Keratinocyte (primary cell): ENCODE results near the gene TMEM132A. TPM values are rescaled to one million over a fixed set of nuclear protein-coding genes. Genes with fewer than 3 reads are reported as not detected.

Experiments used
- DNase-seq: peaks from one replicate; pipeline ENCODE4 v3.0.0-alpha.2; 2011; ENCODE audit warnings: low read depth, missing footprints, low spot score
- FAIRE-seq: peaks from 2 replicates; lab custom pipeline; 2011; peaks lifted over from hg19 to GRCh38; lab: Jason Lieb, UNC
- H2AFZ ChIP-seq: 2 replicates; pipeline ENCODE4 v1.6.0; 2012; ENCODE audit warnings: low read length, control low read depth, inconsistent platforms; ENCODE audit not compliant: control insufficient read depth
- H3K27ac ChIP-seq: 2 replicates; pipeline ENCODE4 v1.5.1; 2011; ENCODE audit warnings: low read length; ENCODE audit not compliant: control insufficient read depth, insufficient read depth
- H3K27me3 ChIP-seq: 3 replicates; pipeline ENCODE4 v1.6.0; 2011; ENCODE audit warnings: low read length; ENCODE audit not compliant: control insufficient read depth, insufficient read depth; ENCODE audit errors: extremely low read depth
- H3K36me3 ChIP-seq, 2 experiments: 2 replicates in 1 of 2; 3 replicates in 1 of 2; pipeline ENCODE4 v1.5.1; 2011; ENCODE audit warnings: low read length in 2 of 2, mild to moderate bottlenecking in 1 of 2; ENCODE audit not compliant: control insufficient read depth in 2 of 2, insufficient read depth in 2 of 2; ENCODE audit errors: extremely low read depth in 1 of 2
- H3K4me1 ChIP-seq: 3 replicates; pipeline ENCODE4 v1.5.1; 2011; ENCODE audit warnings: low read length; ENCODE audit not compliant: control insufficient read depth, insufficient read depth; ENCODE audit errors: extremely low read depth
- H3K4me2 ChIP-seq: 3 replicates; pipeline ENCODE4 v1.6.0; 2011; ENCODE audit warnings: low read depth, low read length; ENCODE audit not compliant: control insufficient read depth, insufficient read depth; ENCODE audit errors: extremely low read depth
- H3K4me3 ChIP-seq, 3 experiments: fragments of 200-600 bp in 1 of 3; sonication (generic) in 1 of 3; 2 replicates in 2 of 3; 3 replicates in 1 of 3; pipeline ENCODE4 v1.5.1; 2011 to 2016; ENCODE audit warnings: low read length in 3 of 3, mild to moderate bottlenecking in 3 of 3, control low read depth in 2 of 3, inconsistent platforms in 1 of 3, low read depth in 1 of 3, mixed read lengths in 1 of 3, mixed run types in 1 of 3, moderate library complexity in 1 of 3; ENCODE audit not compliant: control insufficient read depth in 2 of 3, insufficient read depth in 2 of 3; ENCODE audit errors: extremely low read depth in 1 of 3
- H3K79me2 ChIP-seq: 2 replicates; pipeline ENCODE4 v1.6.0; 2012; ENCODE audit warnings: low read length; ENCODE audit not compliant: control insufficient read depth, insufficient read depth
- H3K9ac ChIP-seq: 3 replicates; pipeline ENCODE4 v1.6.0; 2011; ENCODE audit warnings: low read length; ENCODE audit not compliant: control insufficient read depth, insufficient read depth; ENCODE audit errors: extremely low read depth
- H3K9me1 ChIP-seq: 3 replicates; pipeline ENCODE4 v1.6.0; 2011; ENCODE audit warnings: low read length; ENCODE audit not compliant: control insufficient read depth, insufficient read depth; ENCODE audit errors: extremely low read depth
- H3K9me3 ChIP-seq: 2 replicates; pipeline ENCODE4 v1.5.1; 2012; ENCODE audit warnings: low read depth, low read length; ENCODE audit not compliant: control insufficient read depth
- H4K20me1 ChIP-seq: 3 replicates; pipeline ENCODE4 v1.6.0; 2011; ENCODE audit warnings: low read length; ENCODE audit not compliant: control insufficient read depth, insufficient read depth; ENCODE audit errors: extremely low read depth
- CTCF ChIP-seq, 3 experiments: IDR thresholded peaks in 1 of 3; conservative IDR thresholded peaks in 1 of 3; optimal IDR thresholded peaks in 1 of 3; 2 replicates in 2 of 3; 3 replicates in 1 of 3; pipeline versions ENCODE3 to v1.5.1; 2011; ENCODE audit warnings: low read length in 3 of 3, mild to moderate bottlenecking in 3 of 3, moderate library complexity in 2 of 3, control low read depth in 1 of 3, inconsistent platforms in 1 of 3; ENCODE audit not compliant: insufficient read depth in 2 of 3; ENCODE audit errors: extremely low read depth in 1 of 3
- EZH2 ChIP-seq: IDR thresholded peaks from one replicate; pipeline ENCODE4 v1.6.1; 2012; ENCODE audit warnings: inconsistent platforms, mild to moderate bottlenecking, low read length, moderate library complexity
- dilution Hi-C: fragments of 300-500 bp; cut with MboI; formaldehyde crosslinking; loops from one replicate; pipeline ENCODE4 v1.7.0; 2020; ENCODE audit warnings: low sequenced_read_pairs; ENCODE audit not compliant: extremely low pct_ligation_motif_present
- polyA plus RNA-seq, 5 experiments: library from polyadenylated mRNA; depleted of rRNA in 3 of 5; stranded (reverse) in 3 of 5; stranded (forward) in 1 of 5; unstranded in 1 of 5; fragments of >200 nt; gene quantifications; 1 replicate in 1 of 5; 2 replicates in 3 of 5; 3 replicates in 1 of 5; pipeline versions ENCODE4 v1.2.1 to v1.2.3, GENCODE V29; 2011 to 2012; ENCODE audit warnings: missing spikeins in 2 of 5, low read depth in 1 of 5, low replicate concordance in 1 of 5

Gene TMEM132A
- polyA plus RNA-seq, 1 donor (not counting 4 experiments of a cell fraction or from before 2014, with no cell fraction given): 16.6 TPM

- Histone ChIP-seq H3K4me3 (no peak overlapping the region), H3K9me3 (no peaks in the 10 kb centered on the region), H4K20me1 (peaks cover 2% of the 10 kb centered on the region), H3K27ac (peak overlapping the region; percentile 68), H2AFZ (no peak overlapping the region), H3K27me3 (no peaks in the 10 kb centered on the region), H3K36me3 (peaks cover 19% of the 10 kb centered on the region in 2 experiments), H3K4me2 (peak overlapping the region; percentile 20), H3K79me2 (peaks cover 35% of the 10 kb centered on the region), H3K4me1 (peaks cover 53% of the 10 kb centered on the region), H3K9ac (no peak overlapping the region), H3K9me1 (peaks cover 4% of the 10 kb centered on the region)
- no peak for TF ChIP-seq EZH2
- dilution Hi-C loops: no loop called here
- DNase-seq (no peak), FAIRE-seq (no peak)
Measured at GRCh38 chr11:60919320-60919719, 4.9 kb upstream of the TMEM132A start.

GRCh38 chr11:60919956-60920355 is 4.3 kb upstream of the TMEM132A start:
- Histone ChIP-seq H3K27me3 (no peaks in the 10 kb centered on the region), H2AFZ (no peak overlapping the region), H3K9me3 (no peaks in the 10 kb centered on the region), H3K4me2 (no peak overlapping the region), H3K9me1 (peaks cover 4% of the 10 kb centered on the region), H3K27ac (no peak overlapping the region), H3K4me1 (peaks cover 52% of the 10 kb centered on the region), H4K20me1 (peaks cover 2% of the 10 kb centered on the region), H3K9ac (no peak overlapping the region), H3K79me2 (peaks cover 30% of the 10 kb centered on the region), H3K4me3 (no peak overlapping the region), H3K36me3 (peaks cover 19% of the 10 kb centered on the region in 2 experiments)
- FAIRE-seq (no peak), DNase-seq (no peak)
- dilution Hi-C loops: no loop called here
- TF ChIP-seq CTCF (optimal IDR thresholded peaks at IDR 0.05 in 1 of 3, IDR thresholded peaks at IDR 0.05 in 1 of 3, conservative IDR thresholded peaks at IDR 0.05 in 1 of 3; ENCODE audit: extremely low read depth in 1 of 3, insufficient read depth in 2 of 3, low read length in 3 of 3) (no peak), EZH2 (no peak)

GRCh38 chr11:60921259-60921658 is 3.0 kb upstream of the TMEM132A start:
- no peaks in the 10 kb centered on the region for H3K27me3 ChIP-seq
- FAIRE-seq: no peak
- H2AFZ ChIP-seq: no peak overlapping the region
- peaks cover 2% of the 10 kb centered on the region for H3K9me1 ChIP-seq
- TF ChIP-seq EZH2: no peak
- no peak for TF ChIP-seq CTCF (optimal IDR thresholded peaks at IDR 0.05 in 1 of 3, IDR thresholded peaks at IDR 0.05 in 1 of 3, conservative IDR thresholded peaks at IDR 0.05 in 1 of 3; ENCODE audit: extremely low read depth in 1 of 3, insufficient read depth in 2 of 3, low read length in 3 of 3)
- H3K36me3 ChIP-seq: peaks cover 19% of the 10 kb centered on the region in 2 experiments
- H3K4me1 ChIP-seq: peaks cover 52% of the 10 kb centered on the region
- H3K79me2 ChIP-seq: peaks cover 24% of the 10 kb centered on the region
- H3K9ac ChIP-seq: no peak overlapping the region
- DNase-seq: no peak
- H3K4me3 ChIP-seq: no peak overlapping the region
- no peak overlapping the region for H3K4me2 ChIP-seq
- peaks cover 2% of the 10 kb centered on the region for H4K20me1 ChIP-seq
- no peaks in the 10 kb centered on the region for H3K9me3 ChIP-seq
- dilution Hi-C loops: no loop called here
- no peak overlapping the region for H3K27ac ChIP-seq
